IMR-90 (cell line): Measurements from ENCODE around the gene EXOC4.

Source experiments
- BHLHE40 ChIP-seq: fragments of 150-350 bp; IDR thresholded peaks from 2 replicates; pipeline ENCODE4 v1.6.1; 2016; ENCODE audit warnings: mild to moderate bottlenecking, low read depth, low read length
- CEBPB ChIP-seq: IDR thresholded peaks from 2 replicates; pipeline ENCODE4 v1.6.1; 2012; ENCODE audit warnings: low read depth, low read length, improper control_type of control experiment
- MAFK ChIP-seq: IDR thresholded peaks from 2 replicates; pipeline ENCODE4 v1.6.1; 2012; ENCODE audit warnings: low read depth, low read length, improper control_type of control experiment
- POLR2A ChIP-seq: IDR thresholded peaks from 2 replicates; pipeline ENCODE4 v1.6.1; 2012; ENCODE audit warnings: mild to moderate bottlenecking, low read depth, low read length
- TF ChIP-seq, protein P1 (sequence below): conservative IDR thresholded peaks from 2 replicates; pipeline ENCODE4 v1.5.1; 2012; ENCODE audit warnings: mild to moderate bottlenecking, low read depth, low read length, improper control_type of control experiment
- TF ChIP-seq, protein P2 (sequence below): fragments of 150-350 bp; IDR thresholded peaks from 2 replicates; pipeline ENCODE4 v1.6.1; 2017; ENCODE audit warnings: mild to moderate bottlenecking, antibody characterized with exemption, low read length, low read depth

DNA sequence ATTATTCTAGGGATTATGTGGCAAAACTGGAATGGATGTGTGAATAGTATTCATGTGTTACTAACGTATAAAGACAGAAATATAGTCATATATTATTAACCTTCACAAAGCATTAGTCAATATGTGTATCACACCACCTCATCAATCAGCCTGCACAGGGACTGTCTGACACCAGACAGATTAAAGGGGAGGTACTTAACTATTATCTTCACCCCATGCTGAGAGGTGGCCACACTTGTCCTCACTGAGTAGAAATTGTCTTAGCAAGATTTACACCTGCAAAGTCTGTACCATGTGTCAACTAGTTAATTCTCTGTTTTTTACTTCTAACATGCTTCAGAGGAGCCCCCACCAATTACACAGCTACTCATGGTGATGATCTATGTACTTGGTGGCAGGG, 727.9 kb downstream of the EXOC4 start:
- TF ChIP-seq, protein P1, sequence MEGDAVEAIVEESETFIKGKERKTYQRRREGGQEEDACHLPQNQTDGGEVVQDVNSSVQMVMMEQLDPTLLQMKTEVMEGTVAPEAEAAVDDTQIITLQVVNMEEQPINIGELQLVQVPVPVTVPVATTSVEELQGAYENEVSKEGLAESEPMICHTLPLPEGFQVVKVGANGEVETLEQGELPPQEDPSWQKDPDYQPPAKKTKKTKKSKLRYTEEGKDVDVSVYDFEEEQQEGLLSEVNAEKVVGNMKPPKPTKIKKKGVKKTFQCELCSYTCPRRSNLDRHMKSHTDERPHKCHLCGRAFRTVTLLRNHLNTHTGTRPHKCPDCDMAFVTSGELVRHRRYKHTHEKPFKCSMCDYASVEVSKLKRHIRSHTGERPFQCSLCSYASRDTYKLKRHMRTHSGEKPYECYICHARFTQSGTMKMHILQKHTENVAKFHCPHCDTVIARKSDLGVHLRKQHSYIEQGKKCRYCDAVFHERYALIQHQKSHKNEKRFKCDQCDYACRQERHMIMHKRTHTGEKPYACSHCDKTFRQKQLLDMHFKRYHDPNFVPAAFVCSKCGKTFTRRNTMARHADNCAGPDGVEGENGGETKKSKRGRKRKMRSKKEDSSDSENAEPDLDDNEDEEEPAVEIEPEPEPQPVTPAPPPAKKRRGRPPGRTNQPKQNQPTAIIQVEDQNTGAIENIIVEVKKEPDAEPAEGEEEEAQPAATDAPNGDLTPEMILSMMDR = no peak
- TF ChIP-seq CEBPB (no peak), MAFK (no peak), POLR2A (no peak), BHLHE40 (no peak)
- TF ChIP-seq, protein P2, sequence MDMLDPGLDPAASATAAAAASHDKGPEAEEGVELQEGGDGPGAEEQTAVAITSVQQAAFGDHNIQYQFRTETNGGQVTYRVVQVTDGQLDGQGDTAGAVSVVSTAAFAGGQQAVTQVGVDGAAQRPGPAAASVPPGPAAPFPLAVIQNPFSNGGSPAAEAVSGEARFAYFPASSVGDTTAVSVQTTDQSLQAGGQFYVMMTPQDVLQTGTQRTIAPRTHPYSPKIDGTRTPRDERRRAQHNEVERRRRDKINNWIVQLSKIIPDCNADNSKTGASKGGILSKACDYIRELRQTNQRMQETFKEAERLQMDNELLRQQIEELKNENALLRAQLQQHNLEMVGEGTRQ = no peak
